ENCODE data around the gene KIRREL3. TPM values are rescaled to one million over a fixed set of nuclear protein-coding genes. Genes with fewer than 3 reads are reported as not detected.

KIRREL3 gene
- total and polyA plus RNA-seq, 2 of the 4 experiments (the other 2 are of a cell fraction) = 10.9 to 15.9 TPM

- H3K4me1 ChIP-seq (ENCODE audit: control insufficient read depth, insufficient read depth, low read length) = peaks cover 8% of the 10 kb centered on the region
- no peak for DNase-seq
Measured at GRCh38 chr11:126426820-126427749, 573.5 kb downstream of the KIRREL3 start.

More at GRCh38 chr11:126426820-126427749, 573.5 kb downstream of the KIRREL3 start:
- Histone ChIP-seq H2BK15ac (ENCODE audit: low read depth, low read length) (no peak overlapping the region), H4K20me1 (ENCODE audit: insufficient read depth, low read length) (no peaks in the 10 kb centered on the region), H3K4me2 (ENCODE audit: low read depth, low read length) (no peak overlapping the region), H2BK5ac (ENCODE audit: low read depth, low read length, poor library complexity, severe bottlenecking) (no peak overlapping the region), H4K8ac (ENCODE audit: low read depth in 2 of 2, low read length in 2 of 2) (no peak overlapping the region), H2AK5ac (ENCODE audit: low read depth, low read length) (no peak overlapping the region), H4K5ac (ENCODE audit: low read depth, low read length) (no peak overlapping the region), H3K36me3 (ENCODE audit: control insufficient read depth, insufficient read depth, low read length) (peaks cover 1% of the 10 kb centered on the region; the same call in 1 of the 2 replicates), H3K9me1 (ENCODE audit: insufficient read depth, low read length) (peaks cover 14% of the 10 kb centered on the region), H3K9me3 (ENCODE audit: control insufficient read depth, insufficient read depth, low read length) (no peaks in the 10 kb centered on the region), H2BK120ac (ENCODE audit: low read depth, low read length) (no peak overlapping the region), H3K79me1 (ENCODE audit: low read depth in 1 of 2, low read length in 2 of 2) (no peaks in the 10 kb centered on the region), H2AFZ (replicated peaks; ENCODE audit: low read length, poor library complexity) (no peak overlapping the region), H3K18ac (ENCODE audit: low read depth, low read length) (no peak overlapping the region), H3K4me3 (ENCODE audit: insufficient read depth, low read depth, low read length) (no peak overlapping the region), H3K27ac (ENCODE audit: insufficient read depth, low read length) (no peak overlapping the region), H3K4ac (ENCODE audit: low read depth, low read length) (no peak overlapping the region), H3K14ac (replicated peaks; ENCODE audit: low read depth, low read length) (no peak overlapping the region), H3K9ac (ENCODE audit: low read depth, low read length) (no peak overlapping the region), H2AK9ac (replicated peaks; ENCODE audit: low read depth, low read length, poor library complexity) (no peak overlapping the region), H4K91ac (ENCODE audit: insufficient read depth, low read depth, low read length) (no peak overlapping the region), H3K56ac (ENCODE audit: extremely low read depth, insufficient read depth, low read length) (no peak overlapping the region), H3K27me3 (ENCODE audit: control insufficient read depth, insufficient read depth, low read length) (no peaks in the 10 kb centered on the region), H2BK20ac (ENCODE audit: low read depth, low read length) (no peak overlapping the region), H3K23ac (ENCODE audit: low read depth, low read length) (no peak overlapping the region)
- BruUV-seq (replicated peaks) = no TSS peak
- dilution Hi-C loops (cut with HindIII; ENCODE audit: low sequenced_read_pairs, unreplicated experiment) (no loop called here), intact Hi-C loops (cut with micrococcal nuclease) (no loop called here), in situ Hi-C loops (cut with MboI; ENCODE audit: low sequenced_read_pairs) (loop anchor here (25.0 kb wide), 2 partner anchors 560 to 1610 kb away; no protein-coding TSS in a partner anchor)
- CTCF ChIA-PET = no interaction called here
- POLR2A ChIA-PET (ENCODE audit: unreplicated experiment) = no interaction called here
- 81% methylated on average over 5 of the region's 14 CpGs; no CpG with 5 or more reads in 1 of the 2 experiments for WGBS, 2 experiments (ENCODE audit: extremely low coverage in 2 of 2, insufficient read length in 1 of 2)
- TF ChIP-seq RFX5 (IDR thresholded peaks at IDR 0.05; ENCODE audit: low read depth, low read length) (no peak), NFE2L2 (IDR thresholded peaks at IDR 0.05; ENCODE audit: low read depth, low read length) (no peak), RAD21 (IDR thresholded peaks at IDR 0.05; ENCODE audit: low read length) (no peak), SMC3 (IDR thresholded peaks at IDR 0.05; ENCODE audit: low read depth, low read length) (no peak), BHLHE40 (IDR thresholded peaks at IDR 0.05; ENCODE audit: low read depth, low read length) (no peak), POLR2A (IDR thresholded peaks at IDR 0.05; ENCODE audit: low read depth, low read length) (no peak), MAFK (IDR thresholded peaks at IDR 0.05; ENCODE audit: low read depth, low read length) (no peak), CEBPB (IDR thresholded peaks at IDR 0.05; ENCODE audit: low read depth, low read length) (no peak), MXI1 (IDR thresholded peaks at IDR 0.05; ENCODE audit: borderline replicate concordance, low read depth, low read length) (no peak), RCOR1 (IDR thresholded peaks at IDR 0.05; ENCODE audit: insufficient replicate concordance, low read length) (no peak), FOS (IDR thresholded peaks at IDR 0.05; ENCODE audit: low read depth, low read length) (no peak), MAZ (IDR thresholded peaks at IDR 0.05; ENCODE audit: borderline replicate concordance, low read depth, low read length) (no peak)
- TF ChIP-seq, protein P1, sequence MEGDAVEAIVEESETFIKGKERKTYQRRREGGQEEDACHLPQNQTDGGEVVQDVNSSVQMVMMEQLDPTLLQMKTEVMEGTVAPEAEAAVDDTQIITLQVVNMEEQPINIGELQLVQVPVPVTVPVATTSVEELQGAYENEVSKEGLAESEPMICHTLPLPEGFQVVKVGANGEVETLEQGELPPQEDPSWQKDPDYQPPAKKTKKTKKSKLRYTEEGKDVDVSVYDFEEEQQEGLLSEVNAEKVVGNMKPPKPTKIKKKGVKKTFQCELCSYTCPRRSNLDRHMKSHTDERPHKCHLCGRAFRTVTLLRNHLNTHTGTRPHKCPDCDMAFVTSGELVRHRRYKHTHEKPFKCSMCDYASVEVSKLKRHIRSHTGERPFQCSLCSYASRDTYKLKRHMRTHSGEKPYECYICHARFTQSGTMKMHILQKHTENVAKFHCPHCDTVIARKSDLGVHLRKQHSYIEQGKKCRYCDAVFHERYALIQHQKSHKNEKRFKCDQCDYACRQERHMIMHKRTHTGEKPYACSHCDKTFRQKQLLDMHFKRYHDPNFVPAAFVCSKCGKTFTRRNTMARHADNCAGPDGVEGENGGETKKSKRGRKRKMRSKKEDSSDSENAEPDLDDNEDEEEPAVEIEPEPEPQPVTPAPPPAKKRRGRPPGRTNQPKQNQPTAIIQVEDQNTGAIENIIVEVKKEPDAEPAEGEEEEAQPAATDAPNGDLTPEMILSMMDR (conservative IDR thresholded peaks at IDR 0.05; ENCODE audit: low read depth, low read length) = no peak
- TF ChIP-seq, protein P2, sequence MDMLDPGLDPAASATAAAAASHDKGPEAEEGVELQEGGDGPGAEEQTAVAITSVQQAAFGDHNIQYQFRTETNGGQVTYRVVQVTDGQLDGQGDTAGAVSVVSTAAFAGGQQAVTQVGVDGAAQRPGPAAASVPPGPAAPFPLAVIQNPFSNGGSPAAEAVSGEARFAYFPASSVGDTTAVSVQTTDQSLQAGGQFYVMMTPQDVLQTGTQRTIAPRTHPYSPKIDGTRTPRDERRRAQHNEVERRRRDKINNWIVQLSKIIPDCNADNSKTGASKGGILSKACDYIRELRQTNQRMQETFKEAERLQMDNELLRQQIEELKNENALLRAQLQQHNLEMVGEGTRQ (IDR thresholded peaks at IDR 0.05; ENCODE audit: low read depth, low read length) = no peak
- no peak for ATAC-seq (ENCODE audit: low read depth)

Data from IMR-90 (cell line).